ENCODE results near the gene ZNF17. TPM values are rescaled to one million over a fixed set of nuclear protein-coding genes. Genes with fewer than 3 reads are reported as not detected.

Gene ZNF17
- total and polyA plus RNA-seq, 5 donors from 2014 or later = 2.9 to 9.7 (median 5.6) TPM

- peaks cover 60% of the 10 kb centered on the region for H3K36me3 Mint-ChIP-seq
- Histone ChIP-seq H3K27ac (ENCODE audit: insufficient read depth, low read length, poor library complexity, severe bottlenecking) (no peak overlapping the region), H3K9me3 (ENCODE audit: control insufficient read depth in 2 of 2, low read length in 2 of 2) (peaks cover 48 to 85% of the 10 kb centered on the region in 2 experiments), H3K27me3 (ENCODE audit: control insufficient read depth, insufficient read depth, low read length) (no peaks in the 10 kb centered on the region), H3K4me1 (ENCODE audit: control insufficient read depth, insufficient read depth, low read length, poor library complexity, severe bottlenecking) (no peaks in the 10 kb centered on the region), H3K4me3 (ENCODE audit: low read depth, low read length) (no peak overlapping the region), H3K36me3 (ENCODE audit: control insufficient read depth, insufficient read depth, low read length) (peaks cover 37% of the 10 kb centered on the region)
- ATAC-seq (ENCODE audit: low read depth in 2 of 2) = no peak
- no peak for DNase-seq
- H3K4me1 Mint-ChIP-seq = no peaks in the 10 kb centered on the region
- H3K27me3 Mint-ChIP-seq = no peaks in the 10 kb centered on the region
- H3K4me3 Mint-ChIP-seq = no peak overlapping the region
- no peak overlapping the region for H3K27ac Mint-ChIP-seq
- H3K9me3 Mint-ChIP-seq = peaks cover 4 to 68% (median 33%) of the 10 kb centered on the region in 7 donors
Observed at GRCh38 chr19:57376151-57376550, 34.8 kb upstream of the ZNF17 start.

GRCh38 chr19:57377498-57378146 is 33.3 kb upstream of the ZNF17 start:
- H3K27me3 Mint-ChIP-seq = no peaks in the 10 kb centered on the region
- Histone ChIP-seq H3K27me3 (ENCODE audit: control insufficient read depth, insufficient read depth, low read length) (no peaks in the 10 kb centered on the region), H3K4me3 (ENCODE audit: low read depth, low read length) (no peak overlapping the region), H3K36me3 (ENCODE audit: control insufficient read depth, insufficient read depth, low read length) (peaks cover 26% of the 10 kb centered on the region), H3K27ac (ENCODE audit: insufficient read depth, low read length, poor library complexity, severe bottlenecking) (no peak overlapping the region), H3K9me3 (ENCODE audit: control insufficient read depth in 2 of 2, low read length in 2 of 2) (peaks cover 46 to 76% of the 10 kb centered on the region in 2 experiments), H3K4me1 (ENCODE audit: control insufficient read depth, insufficient read depth, low read length, poor library complexity, severe bottlenecking) (no peaks in the 10 kb centered on the region)
- ATAC-seq (ENCODE audit: low read depth in 2 of 2) (no peak), DNase-seq (no peak)
- no peaks in the 10 kb centered on the region for H3K4me1 Mint-ChIP-seq
- H3K4me3 Mint-ChIP-seq = no peak overlapping the region
- H3K27ac Mint-ChIP-seq = no peak overlapping the region
- H3K36me3 Mint-ChIP-seq = peaks cover 45% of the 10 kb centered on the region
- peaks cover 1 to 71% (median 29%) of the 10 kb centered on the region in 7 donors for H3K9me3 Mint-ChIP-seq

GRCh38 chr19:57380923-57381322 is 30.0 kb upstream of the ZNF17 start:
- peaks cover 16% of the 10 kb centered on the region for H3K36me3 ChIP-seq (ENCODE audit: control insufficient read depth, insufficient read depth, low read length)
- H3K4me3 ChIP-seq (ENCODE audit: low read depth, low read length) = no peak overlapping the region
- no peaks in the 10 kb centered on the region for H3K4me1 ChIP-seq (ENCODE audit: control insufficient read depth, insufficient read depth, low read length, poor library complexity, severe bottlenecking)
- no peak overlapping the region for H3K27ac Mint-ChIP-seq
- DNase-seq = no peak
- no peaks in the 10 kb centered on the region for H3K4me1 Mint-ChIP-seq
- H3K27ac ChIP-seq (ENCODE audit: insufficient read depth, low read length, poor library complexity, severe bottlenecking) = no peak overlapping the region
- H3K36me3 Mint-ChIP-seq = peaks cover 21% of the 10 kb centered on the region
- H3K9me3 Mint-ChIP-seq = peaks cover 1 to 50% (median 17%) of the 10 kb centered on the region in 7 donors
- H3K4me3 Mint-ChIP-seq = no peak overlapping the region
- H3K27me3 ChIP-seq (ENCODE audit: control insufficient read depth, insufficient read depth, low read length) = no peaks in the 10 kb centered on the region
- peaks cover 46 to 51% of the 10 kb centered on the region in 2 experiments for H3K9me3 ChIP-seq (ENCODE audit: control insufficient read depth in 2 of 2, low read length in 2 of 2)
- no peak for ATAC-seq (ENCODE audit: low read depth in 2 of 2)
- H3K27me3 Mint-ChIP-seq = no peaks in the 10 kb centered on the region

- Histone ChIP-seq H3K9me3 (ENCODE audit: control insufficient read depth in 2 of 2, low read length in 2 of 2) (peaks cover 31% of the 10 kb centered on the region in 2 experiments), H3K4me3 (ENCODE audit: low read depth, low read length) (no peak overlapping the region), H3K27me3 (ENCODE audit: control insufficient read depth, insufficient read depth, low read length) (no peaks in the 10 kb centered on the region), H3K36me3 (ENCODE audit: control insufficient read depth, insufficient read depth, low read length) (peaks cover 3% of the 10 kb centered on the region), H3K4me1 (ENCODE audit: control insufficient read depth, insufficient read depth, low read length, poor library complexity, severe bottlenecking) (no peaks in the 10 kb centered on the region), H3K27ac (ENCODE audit: insufficient read depth, low read length, poor library complexity, severe bottlenecking) (no peak overlapping the region)
- Mint-ChIP-seq H3K4me3 (peak overlapping the region in 1 of 4 donors; percentile 4), H3K9me3 (peaks cover 3 to 39% (median 15%) of the 10 kb centered on the region in 7 donors), H3K4me1 (peaks cover 0 to 5% (median 0%) of the 10 kb centered on the region in 4 donors), H3K27ac (no peak overlapping the region), H3K36me3 (peaks cover 7% of the 10 kb centered on the region), H3K27me3 (no peaks in the 10 kb centered on the region)
- ATAC-seq (ENCODE audit: low read depth in 2 of 2) (no peak), DNase-seq (no peak)
Observed at GRCh38 chr19:57382806-57383488, 28.0 kb upstream of the ZNF17 start.

- H3K4me1 Mint-ChIP-seq = peaks cover 13 to 36% (median 27%) of the 10 kb centered on the region in 4 donors
- Histone ChIP-seq H3K4me3 (ENCODE audit: low read depth, low read length) (peak overlapping the region; percentile 83), H3K4me1 (ENCODE audit: control insufficient read depth, insufficient read depth, low read length, poor library complexity, severe bottlenecking) (peaks cover 15% of the 10 kb centered on the region), H3K36me3 (ENCODE audit: control insufficient read depth, insufficient read depth, low read length) (peaks cover 17% of the 10 kb centered on the region), H3K27ac (ENCODE audit: insufficient read depth, low read length, poor library complexity, severe bottlenecking) (peak overlapping the region; percentile 94), H3K9me3 (ENCODE audit: control insufficient read depth in 2 of 2, low read length in 2 of 2) (peaks cover 9 to 15% of the 10 kb centered on the region in 2 experiments), H3K27me3 (ENCODE audit: control insufficient read depth, insufficient read depth, low read length) (no peaks in the 10 kb centered on the region)
- peak overlapping the region; percentile 94 to 98 (median 96) for H3K4me3 Mint-ChIP-seq
- H3K36me3 Mint-ChIP-seq = peaks cover 34% of the 10 kb centered on the region
- DNase-seq (no peak), ATAC-seq (ENCODE audit: low read depth in 2 of 2) (no peak)
- H3K9me3 Mint-ChIP-seq = peaks cover 1 to 28% (median 16%) of the 10 kb centered on the region in 7 donors
- peak overlapping the region; percentile 97 to 98 (median 97) for H3K27ac Mint-ChIP-seq
- no peaks in the 10 kb centered on the region for H3K27me3 Mint-ChIP-seq
Observed at GRCh38 chr19:57389194-57389729, 21.7 kb upstream of the ZNF17 start.

GRCh38 chr19:57389730-57390598 is 21.0 kb upstream of the ZNF17 start, which contains the start of gene ZNF548:
TSS of gene ZNF548 (plus strand) at chr19:57389854. CDS start at chr19:57390100, 246 bp downstream.
- H3K4me3 Mint-ChIP-seq = peak within 1 kb of the TSS; percentile 94 to 98 (median 96)
- Histone ChIP-seq H3K36me3 (ENCODE audit: control insufficient read depth, insufficient read depth, low read length) (peaks cover 23% of the 10 kb centered on the region), H3K27me3 (ENCODE audit: control insufficient read depth, insufficient read depth, low read length) (no peaks in the 10 kb centered on the region), H3K9me3 (ENCODE audit: control insufficient read depth in 2 of 2, low read length in 2 of 2) (peaks cover 11 to 19% of the 10 kb centered on the region in 2 experiments), H3K27ac (ENCODE audit: insufficient read depth, low read length, poor library complexity, severe bottlenecking) (peak within 1 kb of the TSS; percentile 94), H3K4me1 (ENCODE audit: control insufficient read depth, insufficient read depth, low read length, poor library complexity, severe bottlenecking) (peaks cover 15% of the 10 kb centered on the region), H3K4me3 (ENCODE audit: low read depth, low read length) (peak within 1 kb of the TSS; percentile 83)
- H3K27ac Mint-ChIP-seq = peak within 1 kb of the TSS; percentile 97 to 98 (median 97)
- DNase-seq = peak; percentile 93 to 98 (median 97)
- H3K36me3 Mint-ChIP-seq = peaks cover 41% of the 10 kb centered on the region
- peak; percentile 99 for ATAC-seq (ENCODE audit: low read depth in 2 of 2)
- peaks cover 2 to 31% (median 18%) of the 10 kb centered on the region in 7 donors for H3K9me3 Mint-ChIP-seq
- peaks cover 13 to 37% (median 28%) of the 10 kb centered on the region in 4 donors for H3K4me1 Mint-ChIP-seq
- no peaks in the 10 kb centered on the region for H3K27me3 Mint-ChIP-seq

- H3K4me3 Mint-ChIP-seq = no peak overlapping the region
- H3K9me3 Mint-ChIP-seq = peaks cover 8 to 69% (median 35%) of the 10 kb centered on the region in 7 donors
- Histone ChIP-seq H3K9me3 (ENCODE audit: control insufficient read depth in 2 of 2, low read length in 2 of 2) (peaks cover 47 to 70% of the 10 kb centered on the region in 2 experiments), H3K4me3 (ENCODE audit: low read depth, low read length) (no peak overlapping the region), H3K36me3 (ENCODE audit: control insufficient read depth, insufficient read depth, low read length) (peaks cover 69% of the 10 kb centered on the region), H3K27ac (ENCODE audit: insufficient read depth, low read length, poor library complexity, severe bottlenecking) (no peak overlapping the region), H3K27me3 (ENCODE audit: control insufficient read depth, insufficient read depth, low read length) (no peaks in the 10 kb centered on the region), H3K4me1 (ENCODE audit: control insufficient read depth, insufficient read depth, low read length, poor library complexity, severe bottlenecking) (peaks cover 2% of the 10 kb centered on the region)
- no peak for DNase-seq
- peaks cover 90% of the 10 kb centered on the region for H3K36me3 Mint-ChIP-seq
- no peak for ATAC-seq (ENCODE audit: low read depth in 2 of 2)
- no peak overlapping the region for H3K27ac Mint-ChIP-seq
- peaks cover 6 to 23% (median 13%) of the 10 kb centered on the region in 4 donors for H3K4me1 Mint-ChIP-seq
- H3K27me3 Mint-ChIP-seq = no peaks in the 10 kb centered on the region
Observed at GRCh38 chr19:57395710-57396109, 15.3 kb upstream of the ZNF17 start.

All from CD4-positive, CD25-positive, alpha-beta regulatory T cell (primary cell).